ENCODE measurements around the gene CCDC157.
A peak's percentile ranks its signal among the peaks of the same experiment; 100 is the strongest.
"Not testable (repeated sequence)": the region's sequence is repeated elsewhere in the genome, so short reads cannot be mapped to it uniquely, and the experiment has no call there.

Gene CCDC157

GRCh38 chr22:30402028-30402765 is 45.4 kb downstream of the CCDC157 start:
- H3K4me3 ChIP-seq (ENCODE audit: low read length): no peak overlapping the region
- no peak for TF ChIP-seq CTCF (IDR thresholded peaks at IDR 0.05; ENCODE audit: insufficient read depth, low read depth, low read length, missing control alignments)
- no peak for DNase-seq (ENCODE audit: low read depth)

- not testable (repeated sequence) for H3K4me3 ChIP-seq (ENCODE audit: low read length); DNase-seq (ENCODE audit: low read depth)
Observed at GRCh38 chr22:30402766-30403104, 45.9 kb downstream of the CCDC157 start.

- H3K4me3 ChIP-seq (ENCODE audit: low read length): no peak overlapping the region
- TF ChIP-seq CTCF (IDR thresholded peaks at IDR 0.05; ENCODE audit: insufficient read depth, low read depth, low read length, missing control alignments): no peak
- no peak for DNase-seq (ENCODE audit: low read depth)
Observed at GRCh38 chr22:30404307-30404706, 47.5 kb downstream of the CCDC157 start.

GRCh38 chr22:30405731-30406130 is 48.9 kb downstream of the CCDC157 start:
- no peak overlapping the region for H3K4me3 ChIP-seq (ENCODE audit: low read length)
- no peak for TF ChIP-seq CTCF (IDR thresholded peaks at IDR 0.05; ENCODE audit: insufficient read depth, low read depth, low read length, missing control alignments)
- DNase-seq (ENCODE audit: low read depth): no peak

GRCh38 chr22:30406400-30406799 is 49.6 kb downstream of the CCDC157 start:
- TF ChIP-seq CTCF (IDR thresholded peaks at IDR 0.05; ENCODE audit: insufficient read depth, low read depth, low read length, missing control alignments): no peak
- no peak overlapping the region for H3K4me3 ChIP-seq (ENCODE audit: low read length)
- DNase-seq (ENCODE audit: low read depth): no peak

- TF ChIP-seq CTCF (IDR thresholded peaks at IDR 0.05; ENCODE audit: insufficient read depth, low read depth, low read length, missing control alignments): no peak
- DNase-seq (ENCODE audit: low read depth): peak; percentile 77
- no peak overlapping the region for H3K4me3 ChIP-seq (ENCODE audit: low read length)
Observed at GRCh38 chr22:30408388-30409102, 51.7 kb downstream of the CCDC157 start.

- H3K4me3 ChIP-seq (ENCODE audit: low read length): no peak overlapping the region
- no peak for TF ChIP-seq CTCF (IDR thresholded peaks at IDR 0.05; ENCODE audit: insufficient read depth, low read depth, low read length, missing control alignments)
- DNase-seq (ENCODE audit: low read depth): peak; percentile 92
Observed at GRCh38 chr22:30411780-30412179, 55.0 kb downstream of the CCDC157 start.
